ENCODE data around the gene TSPEAR. TPM values are rescaled to one million over a fixed set of nuclear protein-coding genes. Genes with fewer than 3 reads are reported as not detected.

The TSPEAR gene
- total RNA-seq, 1 donor from 2014 or later: not detected

DNA sequence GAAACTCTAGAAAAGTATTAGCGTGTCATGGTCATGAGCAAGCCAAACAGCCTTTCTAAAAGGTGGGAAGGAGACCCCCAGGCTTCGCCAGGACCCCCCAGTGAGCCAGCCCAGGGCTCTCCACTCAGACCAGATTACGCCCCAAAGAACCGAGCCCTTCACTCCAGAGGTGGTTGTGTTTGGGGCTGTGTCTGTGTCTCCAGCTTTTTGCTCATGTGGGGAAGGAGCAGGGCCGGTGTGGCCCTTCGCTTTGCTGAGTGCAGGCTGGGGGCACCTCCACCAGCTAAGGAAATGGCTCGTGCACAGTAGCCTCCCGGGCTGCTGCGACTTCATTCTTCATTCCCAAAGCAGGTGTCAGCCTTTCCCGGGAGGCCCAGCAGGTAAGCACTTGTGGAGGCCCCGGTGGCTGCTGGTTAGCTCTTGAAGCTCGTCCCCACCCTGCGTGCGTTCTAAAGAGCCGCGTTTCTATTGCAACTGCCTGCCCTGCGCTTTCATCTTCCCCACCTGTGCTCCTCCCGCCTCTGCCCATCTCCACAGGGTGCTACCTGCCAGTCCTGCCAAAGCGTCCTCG is 531 bp downstream of the TSPEAR start:
- DNase-seq (ENCODE audit: low read depth): no peak
- peaks cover 77% of the 10 kb centered on the region for H3K27me3 ChIP-seq (ENCODE audit: control insufficient read depth, insufficient read depth, low read length)

DNA sequence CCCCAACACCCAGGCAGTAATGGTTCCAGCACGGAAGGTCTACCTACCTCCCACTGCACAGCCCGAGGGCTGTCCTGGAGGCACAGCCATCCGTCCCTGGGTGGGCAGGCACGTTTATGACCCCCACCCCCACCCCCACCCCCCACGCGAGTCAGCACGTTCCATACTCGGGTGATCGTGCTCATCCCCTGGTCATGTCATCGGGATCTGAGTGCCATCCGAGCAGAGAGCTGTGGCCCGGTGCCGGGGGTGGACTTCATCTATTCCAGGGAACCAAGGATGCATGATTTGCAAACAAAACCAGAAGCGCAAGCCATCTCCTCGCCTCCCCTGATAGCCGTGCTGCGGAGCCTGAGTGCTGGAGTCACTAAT is 1.1 kb downstream of the TSPEAR start:
- TF ChIP-seq, protein P1, sequence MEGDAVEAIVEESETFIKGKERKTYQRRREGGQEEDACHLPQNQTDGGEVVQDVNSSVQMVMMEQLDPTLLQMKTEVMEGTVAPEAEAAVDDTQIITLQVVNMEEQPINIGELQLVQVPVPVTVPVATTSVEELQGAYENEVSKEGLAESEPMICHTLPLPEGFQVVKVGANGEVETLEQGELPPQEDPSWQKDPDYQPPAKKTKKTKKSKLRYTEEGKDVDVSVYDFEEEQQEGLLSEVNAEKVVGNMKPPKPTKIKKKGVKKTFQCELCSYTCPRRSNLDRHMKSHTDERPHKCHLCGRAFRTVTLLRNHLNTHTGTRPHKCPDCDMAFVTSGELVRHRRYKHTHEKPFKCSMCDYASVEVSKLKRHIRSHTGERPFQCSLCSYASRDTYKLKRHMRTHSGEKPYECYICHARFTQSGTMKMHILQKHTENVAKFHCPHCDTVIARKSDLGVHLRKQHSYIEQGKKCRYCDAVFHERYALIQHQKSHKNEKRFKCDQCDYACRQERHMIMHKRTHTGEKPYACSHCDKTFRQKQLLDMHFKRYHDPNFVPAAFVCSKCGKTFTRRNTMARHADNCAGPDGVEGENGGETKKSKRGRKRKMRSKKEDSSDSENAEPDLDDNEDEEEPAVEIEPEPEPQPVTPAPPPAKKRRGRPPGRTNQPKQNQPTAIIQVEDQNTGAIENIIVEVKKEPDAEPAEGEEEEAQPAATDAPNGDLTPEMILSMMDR (IDR thresholded peaks at IDR 0.05; ENCODE audit: insufficient read depth, low read length, poor library complexity, severe bottlenecking): no peak
- no peak overlapping the region for H3K4me3 ChIP-seq (ENCODE audit: low read depth, low read length)
- no peak for DNase-seq (ENCODE audit: low read depth)
- peaks cover 76% of the 10 kb centered on the region for H3K27me3 ChIP-seq (ENCODE audit: control insufficient read depth, insufficient read depth, low read length)
- H3K36me3 ChIP-seq (ENCODE audit: control insufficient read depth, insufficient read depth, low read length): no peaks in the 10 kb centered on the region

More for the DNA sequence above, 531 bp downstream of the TSPEAR start:
- TF ChIP-seq, protein P1 (IDR thresholded peaks at IDR 0.05; ENCODE audit: insufficient read depth, low read length, poor library complexity, severe bottlenecking): no peak
- no peaks in the 10 kb centered on the region for H3K36me3 ChIP-seq (ENCODE audit: control insufficient read depth, insufficient read depth, low read length)
- H3K4me3 ChIP-seq (ENCODE audit: low read depth, low read length): no peak overlapping the region

DNA sequence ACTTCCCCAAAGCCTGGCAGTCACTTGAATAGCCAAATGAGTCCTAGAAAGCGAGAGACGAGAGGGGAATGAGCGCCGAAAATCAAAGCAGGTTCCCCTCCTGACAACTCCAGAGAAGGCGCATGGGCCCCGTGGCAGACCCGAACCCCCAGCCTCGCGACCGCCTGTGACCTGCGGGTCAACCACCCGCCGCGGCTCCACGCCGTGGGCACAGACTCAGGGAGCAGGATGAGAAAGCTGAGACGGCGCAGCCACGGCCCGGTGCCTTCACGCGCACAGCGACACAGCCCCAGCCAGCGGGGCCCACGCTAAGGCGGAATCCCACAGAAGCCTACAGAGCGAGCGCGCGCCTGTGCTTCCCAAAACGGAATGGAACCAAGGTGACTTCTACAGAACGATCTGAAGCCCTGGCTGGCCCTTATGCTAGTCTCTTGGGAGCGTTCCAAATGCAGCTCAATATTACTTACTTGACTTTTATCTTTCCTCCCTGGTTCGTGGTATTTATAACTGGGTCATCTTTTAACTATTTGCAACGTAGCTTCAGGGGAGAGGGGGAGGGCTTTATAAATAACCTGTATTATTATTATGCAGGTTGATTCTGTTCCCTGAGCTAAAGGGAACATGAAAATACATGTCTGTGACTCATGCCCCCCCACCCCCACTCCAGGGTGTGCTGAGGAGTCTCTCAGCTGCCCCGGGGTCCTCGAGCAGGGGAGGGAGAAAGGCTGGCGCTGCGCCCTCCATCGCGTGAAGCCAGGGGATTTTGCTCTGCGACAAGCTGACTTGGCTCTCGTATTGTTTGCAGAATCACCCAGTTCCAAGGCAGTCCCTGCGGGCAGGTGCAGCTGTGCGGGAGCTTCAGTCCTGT is 1.7 kb downstream of the TSPEAR start:
- H3K27me3 ChIP-seq (ENCODE audit: control insufficient read depth, insufficient read depth, low read length): peaks cover 78% of the 10 kb centered on the region
- no peaks in the 10 kb centered on the region for H3K36me3 ChIP-seq (ENCODE audit: control insufficient read depth, insufficient read depth, low read length)
- no peak for DNase-seq (ENCODE audit: low read depth)
- H3K4me3 ChIP-seq (ENCODE audit: low read depth, low read length): no peak overlapping the region
- TF ChIP-seq, protein P1 (IDR thresholded peaks at IDR 0.05; ENCODE audit: insufficient read depth, low read length, poor library complexity, severe bottlenecking): no peak

DNA sequence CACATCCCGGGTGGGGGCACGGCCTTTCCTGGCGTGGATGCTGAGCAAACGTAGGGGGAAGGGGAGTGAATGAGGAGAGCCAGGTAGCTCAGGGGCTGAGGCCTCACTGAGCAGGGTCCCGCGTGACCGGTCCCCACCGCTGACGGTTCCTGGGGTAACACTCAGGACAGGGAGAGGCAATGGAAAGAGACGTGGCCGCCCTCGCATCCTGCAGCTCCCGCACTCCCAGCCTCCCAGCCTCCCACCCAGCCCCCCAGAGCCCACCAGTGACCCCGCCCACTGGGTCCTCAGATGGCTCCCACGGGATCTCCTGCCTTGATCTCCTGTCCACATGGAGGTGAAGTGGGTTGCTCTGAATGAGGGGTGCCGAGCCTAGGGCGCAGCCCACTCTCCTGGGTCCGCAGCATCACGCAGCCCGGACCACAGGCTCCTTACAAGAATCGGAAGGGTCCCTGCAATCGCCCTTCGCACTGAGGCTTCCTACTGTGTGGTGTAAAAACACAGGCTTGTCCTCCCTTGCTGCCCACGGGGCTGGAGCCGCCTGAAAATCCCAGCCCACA is 2.4 kb downstream of the TSPEAR start:
- TF ChIP-seq, protein P1 (IDR thresholded peaks at IDR 0.05; ENCODE audit: insufficient read depth, low read length, poor library complexity, severe bottlenecking): no peak

DNA sequence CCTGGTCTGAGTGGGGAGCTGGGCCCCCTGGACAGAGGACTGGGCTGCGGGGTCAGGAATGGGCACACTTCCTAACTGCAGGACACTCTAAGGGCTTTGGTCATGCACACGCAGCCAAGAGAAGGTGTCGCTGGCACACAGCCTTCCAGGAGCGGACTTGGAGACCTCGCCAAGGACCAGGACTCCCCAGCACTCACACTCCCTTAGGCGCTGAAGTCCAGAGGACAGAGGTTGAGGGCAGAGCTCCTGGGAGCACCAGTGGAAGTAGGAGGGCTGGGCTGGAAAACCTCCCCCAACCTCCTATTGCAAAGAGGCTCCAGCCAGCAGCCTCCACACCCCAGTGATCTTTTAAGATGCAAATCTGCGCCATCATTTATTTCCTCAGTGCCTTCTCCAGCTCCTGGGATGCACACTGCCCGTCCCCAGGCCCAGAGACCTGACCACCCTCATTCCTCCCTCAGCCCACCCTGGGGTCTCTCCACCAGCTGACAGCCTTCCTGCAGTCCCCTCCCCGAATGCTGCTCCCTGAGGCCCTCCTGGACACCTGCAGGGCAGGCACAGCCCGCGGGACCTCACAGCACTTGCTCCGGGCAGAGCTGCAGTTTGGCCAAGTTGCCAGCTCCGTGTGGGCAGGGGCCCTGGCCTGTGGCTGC is 3.0 kb downstream of the TSPEAR start:
- Histone ChIP-seq H3K27me3 (ENCODE audit: control insufficient read depth, insufficient read depth, low read length) (peaks cover 87% of the 10 kb centered on the region), H3K36me3 (ENCODE audit: control insufficient read depth, insufficient read depth, low read length) (no peaks in the 10 kb centered on the region), H3K4me3 (ENCODE audit: low read depth, low read length) (no peak overlapping the region)
- TF ChIP-seq, protein P1 (IDR thresholded peaks at IDR 0.05; ENCODE audit: insufficient read depth, low read length, poor library complexity, severe bottlenecking): no peak
- no peak for DNase-seq (ENCODE audit: low read depth)

More for the DNA sequence above, 2.4 kb downstream of the TSPEAR start:
- Histone ChIP-seq H3K36me3 (ENCODE audit: control insufficient read depth, insufficient read depth, low read length) (no peaks in the 10 kb centered on the region), H3K4me3 (ENCODE audit: low read depth, low read length) (no peak overlapping the region), H3K27me3 (ENCODE audit: control insufficient read depth, insufficient read depth, low read length) (peaks cover 83% of the 10 kb centered on the region)
- DNase-seq (ENCODE audit: low read depth): no peak

All from kidney epithelial cell (primary cell).